ENCODE data around the gene SLC22A31.

The SLC22A31 gene

GRCh38 chr16:89172528-89173173, 27.7 kb downstream of the SLC22A31 start:
- TF ChIP-seq FOXP2 (optimal IDR thresholded peaks at IDR 0.05; ENCODE audit: borderline replicate concordance, extremely low read depth, extremely low read length, insufficient read depth) (no peak), SIN3A (IDR thresholded peaks at IDR 0.05; ENCODE audit: borderline replicate concordance, insufficient read depth, low read length) (no peak), REST (IDR thresholded peaks at IDR 0.05; ENCODE audit: insufficient read depth in 1 of 2, low read depth in 2 of 2, low read length in 2 of 2) (no peak), TAF1 (IDR thresholded peaks at IDR 0.05; ENCODE audit: borderline replicate concordance, insufficient read depth, low read length) (no peak), POLR2AphosphoS5 (IDR thresholded peaks at IDR 0.05; ENCODE audit: low read depth, low read length) (no peak)

GRCh38 chr16:89172171-89172527, 28.2 kb downstream of the SLC22A31 start:
- TF ChIP-seq REST (IDR thresholded peaks at IDR 0.05; ENCODE audit: insufficient read depth in 1 of 2, low read depth in 2 of 2, low read length in 2 of 2) (no peak), POLR2AphosphoS5 (IDR thresholded peaks at IDR 0.05; ENCODE audit: low read depth, low read length) (no peak), TAF1 (IDR thresholded peaks at IDR 0.05; ENCODE audit: borderline replicate concordance, insufficient read depth, low read length) (no peak), SIN3A (IDR thresholded peaks at IDR 0.05; ENCODE audit: borderline replicate concordance, insufficient read depth, low read length) (no peak), FOXP2 (optimal IDR thresholded peaks at IDR 0.05; ENCODE audit: borderline replicate concordance, extremely low read depth, extremely low read length, insufficient read depth) (no peak)

GRCh38 chr16:89171216-89172170, 28.8 kb downstream of the SLC22A31 start, which contains the start of gene CDH15:
Gene CDH15, plus strand, starts transcription at chr16:89171748. Its CDS starts 84 bp downstream, at chr16:89171832.
- no peak for TF ChIP-seq REST (IDR thresholded peaks at IDR 0.05; ENCODE audit: insufficient read depth in 1 of 2, low read depth in 2 of 2, low read length in 2 of 2)
- no peak for TF ChIP-seq SIN3A (IDR thresholded peaks at IDR 0.05; ENCODE audit: borderline replicate concordance, insufficient read depth, low read length)
- TF ChIP-seq TAF1 (IDR thresholded peaks at IDR 0.05; ENCODE audit: borderline replicate concordance, insufficient read depth, low read length), result no peak
- no peak for TF ChIP-seq FOXP2 (optimal IDR thresholded peaks at IDR 0.05; ENCODE audit: borderline replicate concordance, extremely low read depth, extremely low read length, insufficient read depth)
- no peak for TF ChIP-seq POLR2AphosphoS5 (IDR thresholded peaks at IDR 0.05; ENCODE audit: low read depth, low read length)

GRCh38 chr16:89170346-89171215, 29.8 kb downstream of the SLC22A31 start:
- no peak for TF ChIP-seq TAF1 (IDR thresholded peaks at IDR 0.05; ENCODE audit: borderline replicate concordance, insufficient read depth, low read length)
- TF ChIP-seq SIN3A (IDR thresholded peaks at IDR 0.05; ENCODE audit: borderline replicate concordance, insufficient read depth, low read length), result no peak
- no peak for TF ChIP-seq POLR2AphosphoS5 (IDR thresholded peaks at IDR 0.05; ENCODE audit: low read depth, low read length)
- TF ChIP-seq FOXP2 (optimal IDR thresholded peaks at IDR 0.05; ENCODE audit: borderline replicate concordance, extremely low read depth, extremely low read length, insufficient read depth), result no peak
- no peak for TF ChIP-seq REST (IDR thresholded peaks at IDR 0.05; ENCODE audit: insufficient read depth in 1 of 2, low read depth in 2 of 2, low read length in 2 of 2)

Data from PFSK-1 (cell line).